Skeletal muscle cell (primary cell): ENCODE results near the gene POC1A.
A peak's percentile ranks its signal among the peaks of the same experiment; 100 is the strongest.
"Not testable (repeated sequence)": the region's sequence is repeated elsewhere in the genome, so short reads cannot be mapped to it uniquely, and the experiment has no call there.

Source experiments
- DNase-seq: peaks from one replicate; pipeline ENCODE4 v3.0.0-alpha.2; 2010; ENCODE audit warnings: low read depth
- H3K4me3 ChIP-seq: 2 replicates; pipeline ENCODE4 v1.5.1; 2011; ENCODE audit warnings: low read depth, mild to moderate bottlenecking, control low read depth, low read length, moderate library complexity

Gene POC1A

GRCh38 chr3:52056968-52057811 is 97.0 kb downstream of the POC1A start:
- DNase-seq, result peak; percentile 94
- H3K4me3 ChIP-seq, result peak overlapping the region; percentile 63

DNA sequence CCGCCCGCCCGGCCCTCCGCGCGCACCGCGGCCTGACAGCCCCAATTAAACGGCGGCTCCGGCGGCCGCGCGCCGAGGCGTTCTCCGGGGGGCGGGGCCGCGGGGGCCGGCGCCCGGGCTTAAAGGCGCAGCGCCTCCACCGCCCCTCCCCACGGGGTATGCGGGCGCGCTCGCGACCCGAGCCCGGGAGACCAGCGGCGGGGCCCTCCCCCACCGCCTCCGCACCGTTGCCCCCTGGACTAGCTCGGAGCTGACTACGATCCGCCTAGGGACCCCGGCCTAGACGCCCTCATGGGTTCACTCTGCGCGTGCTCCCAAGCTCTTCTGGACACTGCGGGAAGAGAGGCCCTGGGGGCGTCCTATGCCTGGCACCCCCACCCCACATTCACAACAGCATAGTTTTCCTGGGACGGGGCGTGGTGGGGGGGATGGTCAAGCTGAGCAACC is 97.7 kb downstream of the POC1A start, which contains the start of gene DUSP7:
TSS of gene DUSP7 (minus strand) at position 51 of the 447 bp plus-strand sequence. CDS start 205 bp downstream, outside the sequence.
- peak within 1 kb of the TSS; percentile 91 for H3K4me3 ChIP-seq
- DNase-seq, result no peak

GRCh38 chr3:52055537-52056351 is 98.5 kb downstream of the POC1A start:
- H3K4me3 ChIP-seq, result peak overlapping the region; percentile 91

DNA sequence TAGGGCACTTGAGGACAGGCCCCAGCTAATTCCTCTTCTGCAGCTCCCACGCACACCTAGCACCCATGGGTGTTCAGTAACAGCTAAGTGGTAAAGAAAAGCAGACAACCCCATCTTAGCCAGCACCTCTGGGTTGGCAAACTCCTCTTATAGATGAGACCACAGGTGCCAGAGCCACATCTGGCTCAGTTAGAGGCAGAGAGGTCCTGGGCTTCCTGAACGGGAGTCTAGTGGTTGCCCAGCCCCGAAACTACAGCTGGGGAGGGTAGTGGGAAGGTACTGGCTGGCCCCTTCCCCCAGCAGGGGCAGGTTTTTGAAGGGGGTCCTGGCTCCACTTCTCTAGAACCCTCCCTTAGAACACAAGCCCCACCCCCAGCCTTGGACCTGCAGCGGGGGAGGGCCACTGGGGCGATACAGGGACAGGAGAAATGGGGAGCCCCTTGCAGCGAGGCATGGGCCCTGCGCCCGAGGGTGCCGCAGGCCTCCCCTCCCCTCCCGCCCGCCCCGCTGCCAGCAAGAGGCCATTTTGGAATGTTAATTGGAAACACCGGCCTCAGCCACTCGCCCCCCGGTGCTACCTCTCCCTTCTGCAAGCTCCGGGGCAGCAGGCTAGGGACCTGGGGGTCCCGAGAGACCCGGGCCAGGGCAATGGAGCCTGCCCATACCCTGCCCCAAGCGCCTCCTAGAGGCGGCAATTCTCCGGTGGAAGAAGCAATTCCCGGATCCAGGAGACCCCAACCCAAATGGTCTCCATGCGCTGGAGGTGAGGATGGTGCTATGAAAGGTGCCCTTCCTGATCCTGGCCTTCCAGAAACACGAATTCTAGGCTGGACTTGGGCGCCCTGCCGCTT is 99.3 kb downstream of the POC1A start:
- H3K4me3 ChIP-seq, result peak overlapping the region; percentile 91
- DNase-seq, result no peak

More at GRCh38 chr3:52055537-52056351, 98.5 kb downstream of the POC1A start:
- no peak for DNase-seq

DNA sequence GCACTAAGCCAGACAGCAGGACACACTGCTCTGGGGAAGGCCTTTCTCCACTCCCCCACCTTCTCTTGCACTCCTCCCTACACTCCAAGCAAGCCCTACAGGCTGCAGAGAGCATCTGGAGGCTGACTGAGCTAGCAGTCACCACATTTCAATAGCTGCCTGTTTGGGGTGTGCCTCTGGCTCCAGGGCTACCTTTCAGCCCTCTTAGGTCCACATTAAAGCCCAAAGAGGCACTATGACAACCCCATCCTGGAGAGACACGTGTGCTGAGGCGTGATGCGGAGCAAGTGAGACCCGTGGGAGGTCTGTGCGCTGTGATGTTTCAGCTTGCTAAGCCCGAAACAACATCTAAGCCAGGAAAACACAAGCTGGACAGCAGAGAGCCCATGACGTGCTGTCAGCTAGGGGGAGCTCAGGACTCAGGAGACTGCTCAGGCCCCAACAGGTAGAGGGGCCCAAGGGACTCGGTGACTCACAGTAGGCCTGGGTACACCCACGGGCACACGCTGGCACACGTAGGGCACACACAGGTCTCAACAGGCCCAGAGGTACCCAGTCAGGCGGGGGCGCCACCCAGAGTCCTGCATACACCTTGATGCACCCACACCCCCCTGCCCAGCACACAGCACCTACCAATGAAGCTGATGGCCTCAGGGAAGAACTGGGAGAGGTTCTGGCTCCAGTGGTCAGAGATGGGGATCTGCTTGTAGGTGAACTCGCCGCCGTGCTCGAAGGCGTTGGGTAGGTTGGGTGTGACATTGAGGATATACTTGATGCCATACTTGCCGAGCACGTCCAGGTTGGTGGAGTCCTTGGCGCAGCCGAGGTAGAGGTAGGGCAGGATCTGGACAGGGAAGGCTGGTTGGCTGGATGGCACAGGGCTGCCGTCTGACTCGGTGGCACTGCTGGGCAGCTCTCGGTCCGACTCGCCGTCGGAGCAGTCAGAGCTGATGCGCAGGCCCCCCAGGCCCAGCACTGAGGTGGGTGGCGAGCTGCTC is 100.6 kb downstream of the POC1A start:
- peak overlapping the region; percentile 29 for H3K4me3 ChIP-seq
- DNase-seq, result no peak

GRCh38 chr3:52052831-52053306 is 101.4 kb downstream of the POC1A start:
- DNase-seq, result no peak

DNA sequence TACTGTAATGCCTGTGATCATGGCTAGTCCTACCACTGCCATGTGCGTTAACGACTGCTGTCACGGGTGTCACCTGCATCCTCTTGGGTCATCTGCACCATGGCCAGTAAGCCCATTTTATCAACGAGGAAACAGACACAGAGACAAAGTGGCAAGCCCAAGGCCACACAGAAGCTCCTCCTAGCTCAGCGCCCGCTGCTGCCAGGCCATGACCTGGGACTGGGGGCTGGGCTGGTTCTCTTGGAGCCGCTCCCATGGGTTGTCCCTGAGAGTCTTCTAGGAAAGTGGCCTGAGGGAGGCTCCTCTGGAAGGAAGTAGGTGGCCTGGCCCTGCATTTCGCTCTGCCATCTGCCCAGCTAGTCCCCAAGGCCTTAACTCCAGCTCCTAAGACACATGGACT is 102.8 kb downstream of the POC1A start:
- no peak for DNase-seq
- H3K4me3 ChIP-seq, result no peak overlapping the region

More at GRCh38 chr3:52052831-52053306, 101.4 kb downstream of the POC1A start:
- H3K4me3 ChIP-seq, result peak overlapping the region; percentile 29

DNA sequence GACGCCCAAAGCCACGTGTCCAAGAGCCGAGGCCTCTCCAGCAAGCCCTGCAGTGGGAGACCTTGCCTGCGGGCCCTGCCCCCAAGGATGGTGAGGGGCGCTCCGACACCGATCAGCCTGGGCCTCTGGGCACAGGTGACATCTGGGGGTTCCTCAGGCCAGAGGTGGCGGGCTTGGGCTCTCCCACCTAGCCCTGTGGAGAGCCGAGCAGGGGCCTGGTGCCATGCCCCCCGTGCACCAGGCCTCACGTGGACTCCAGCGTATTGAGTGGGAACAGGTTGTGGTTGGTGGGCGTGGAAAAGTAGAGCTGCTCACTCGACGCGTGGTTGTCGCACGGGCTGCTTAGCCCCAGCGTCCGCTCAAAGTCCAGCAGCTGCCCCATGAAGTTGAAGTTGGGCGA is 103.7 kb downstream of the POC1A start:
- no peak overlapping the region for H3K4me3 ChIP-seq
- DNase-seq, result no peak

GRCh38 chr3:52049503-52049902 is 104.7 kb downstream of the POC1A start:
- DNase-seq, result no peak
- no peak overlapping the region for H3K4me3 ChIP-seq

GRCh38 chr3:52047295-52047960 is 106.8 kb downstream of the POC1A start:
- DNase-seq, result no peak
- H3K4me3 ChIP-seq, result no peak overlapping the region

GRCh38 chr3:52046902-52047239 is 107.4 kb downstream of the POC1A start:
- DNase-seq, result no peak
- H3K4me3 ChIP-seq, result no peak overlapping the region

- H3K4me3 ChIP-seq, result no peak overlapping the region
- DNase-seq, result peak; percentile 86
Measured at GRCh38 chr3:52046186-52046901, 107.9 kb downstream of the POC1A start.

DNA sequence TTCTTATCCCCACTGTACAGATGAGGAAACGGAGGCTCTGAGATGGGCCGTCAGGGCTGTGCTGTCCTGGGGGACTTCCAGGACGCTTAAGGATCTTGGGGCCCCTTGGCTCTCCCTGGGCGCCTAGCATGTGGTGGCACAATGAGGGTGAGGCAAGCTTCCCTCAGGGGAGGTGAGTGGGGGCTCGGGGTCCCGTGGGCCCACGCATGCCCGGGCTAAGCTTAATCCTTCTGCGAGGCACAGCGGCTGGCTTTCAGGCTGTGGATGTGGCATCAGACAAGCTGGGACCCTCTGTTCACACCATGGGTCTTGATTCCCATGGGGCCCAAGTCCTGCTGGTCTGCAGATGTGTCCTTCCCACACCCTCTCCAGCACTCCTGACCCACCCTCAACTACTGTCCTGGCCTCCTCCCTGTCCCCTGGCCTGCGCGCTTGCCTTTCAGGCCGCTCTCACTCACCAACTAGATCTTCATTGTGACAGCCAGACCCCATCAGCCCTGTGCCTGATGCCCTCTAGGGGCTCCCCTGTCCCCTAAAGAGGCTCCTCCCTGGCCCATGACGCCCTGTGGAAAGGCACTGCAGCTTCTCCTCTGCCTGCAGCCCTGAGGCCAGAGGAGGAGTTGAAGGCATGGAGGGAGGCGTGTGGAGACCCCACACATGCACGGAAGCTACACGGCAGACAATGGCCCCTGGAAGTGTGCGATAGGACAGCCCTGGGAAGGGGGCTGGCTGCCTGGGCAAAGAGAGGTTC is 109.2 kb downstream of the POC1A start:
- no peak overlapping the region for H3K4me3 ChIP-seq
- no peak for DNase-seq

DNA sequence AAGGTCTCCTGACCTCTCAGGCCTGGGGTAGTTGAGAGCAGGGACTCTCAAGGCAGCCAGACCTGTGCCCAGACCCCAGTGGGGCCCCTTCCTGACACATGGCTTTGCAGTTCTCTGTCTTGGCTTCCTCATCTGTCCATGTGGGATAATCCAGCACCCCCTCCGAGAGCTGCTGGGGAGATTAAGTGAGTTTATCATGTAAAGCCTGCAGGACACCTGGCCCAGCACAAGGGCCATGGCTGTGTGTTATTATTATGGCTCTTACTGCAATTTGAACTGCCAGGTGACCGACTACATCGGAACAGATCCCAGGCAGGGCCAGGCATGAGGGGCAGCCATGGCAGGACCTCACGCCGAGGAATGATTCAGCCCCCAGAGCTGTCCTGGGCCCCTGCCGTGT is 110.5 kb downstream of the POC1A start:
- no peak overlapping the region for H3K4me3 ChIP-seq
- DNase-seq, result no peak

DNA sequence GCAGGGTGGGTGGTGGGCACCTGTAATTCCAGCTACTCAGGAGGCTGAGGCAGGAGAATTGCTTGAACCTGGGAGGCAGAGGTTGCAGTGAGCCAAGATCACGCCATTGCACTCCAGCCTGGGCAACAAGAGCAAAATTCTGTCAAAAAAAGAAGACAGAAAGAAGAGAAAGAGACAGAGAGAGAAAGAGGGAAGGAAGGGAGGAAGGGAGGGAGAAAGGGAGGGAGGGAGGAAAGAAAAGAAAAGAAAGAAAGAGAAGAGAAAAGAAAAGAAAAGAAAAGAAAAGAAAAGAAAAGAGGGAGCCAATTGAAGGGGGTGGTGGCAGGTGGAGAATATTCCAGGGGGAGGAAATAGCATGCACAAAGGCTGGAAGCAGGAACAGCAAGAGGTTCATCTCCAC is 111.2 kb downstream of the POC1A start:
- not testable (repeated sequence) for DNase-seq, H3K4me3 ChIP-seq

DNA sequence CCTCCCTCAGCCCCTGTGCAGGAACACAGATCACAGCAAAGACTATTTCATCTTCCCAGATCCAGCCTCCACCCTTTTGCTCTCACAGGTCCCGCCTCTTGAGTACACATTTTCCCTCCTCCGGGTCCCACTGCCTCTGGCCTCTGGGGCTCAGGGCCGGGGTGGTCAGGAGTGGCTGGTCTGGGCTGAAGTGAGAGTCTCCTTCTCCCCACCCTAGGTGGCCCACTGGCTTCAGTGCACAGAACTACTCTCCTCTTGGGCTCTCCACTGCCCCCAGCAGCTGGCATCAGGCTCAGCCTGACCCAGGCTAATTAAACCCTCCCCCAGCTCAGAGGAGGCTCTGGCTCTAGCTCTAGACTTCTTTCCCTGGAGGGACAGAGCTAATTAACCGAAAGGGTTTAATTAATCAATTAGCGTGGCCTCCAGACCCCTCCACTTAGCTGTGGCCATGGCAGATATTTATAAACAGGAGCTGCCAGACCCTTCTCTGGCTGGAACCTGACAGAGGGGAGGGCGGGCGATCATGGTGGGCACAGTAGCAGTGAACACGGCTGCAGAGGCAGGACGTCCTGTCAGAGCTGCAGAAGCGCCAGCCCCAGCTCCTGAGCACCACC is 113.0 kb downstream of the POC1A start:
- no peak for DNase-seq
- H3K4me3 ChIP-seq, result no peak overlapping the region
